ENCODE measurements around the gene CEP128.

DNA sequence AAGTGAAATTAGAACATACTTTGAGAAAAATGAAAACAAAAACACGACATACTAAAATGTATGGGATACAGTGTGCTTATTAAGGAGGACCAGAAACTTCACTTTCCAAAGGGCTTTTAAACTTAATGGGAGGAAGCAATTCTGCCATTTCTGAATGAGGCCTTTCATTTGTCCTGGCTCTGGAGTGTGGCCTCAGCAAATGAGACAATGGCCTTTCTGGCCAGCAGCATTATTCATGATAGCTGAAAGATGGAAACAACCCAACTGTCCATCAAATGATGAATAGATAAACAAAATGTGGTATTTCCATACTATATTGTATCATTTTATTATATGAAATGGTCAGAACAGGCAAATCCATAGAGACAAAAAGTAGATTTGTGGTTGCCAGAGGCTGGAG is 338.6 kb downstream of the CEP128 start:
- TF ChIP-seq, protein P1, sequence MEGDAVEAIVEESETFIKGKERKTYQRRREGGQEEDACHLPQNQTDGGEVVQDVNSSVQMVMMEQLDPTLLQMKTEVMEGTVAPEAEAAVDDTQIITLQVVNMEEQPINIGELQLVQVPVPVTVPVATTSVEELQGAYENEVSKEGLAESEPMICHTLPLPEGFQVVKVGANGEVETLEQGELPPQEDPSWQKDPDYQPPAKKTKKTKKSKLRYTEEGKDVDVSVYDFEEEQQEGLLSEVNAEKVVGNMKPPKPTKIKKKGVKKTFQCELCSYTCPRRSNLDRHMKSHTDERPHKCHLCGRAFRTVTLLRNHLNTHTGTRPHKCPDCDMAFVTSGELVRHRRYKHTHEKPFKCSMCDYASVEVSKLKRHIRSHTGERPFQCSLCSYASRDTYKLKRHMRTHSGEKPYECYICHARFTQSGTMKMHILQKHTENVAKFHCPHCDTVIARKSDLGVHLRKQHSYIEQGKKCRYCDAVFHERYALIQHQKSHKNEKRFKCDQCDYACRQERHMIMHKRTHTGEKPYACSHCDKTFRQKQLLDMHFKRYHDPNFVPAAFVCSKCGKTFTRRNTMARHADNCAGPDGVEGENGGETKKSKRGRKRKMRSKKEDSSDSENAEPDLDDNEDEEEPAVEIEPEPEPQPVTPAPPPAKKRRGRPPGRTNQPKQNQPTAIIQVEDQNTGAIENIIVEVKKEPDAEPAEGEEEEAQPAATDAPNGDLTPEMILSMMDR (conservative IDR thresholded peaks at IDR 0.05; ENCODE audit: low read depth in 2 of 2) = no peak
- no peak for TF ChIP-seq EZH2 (IDR thresholded peaks at IDR 0.05; ENCODE audit: low read depth, unreplicated experiment)
- no peak for TF ChIP-seq POLR2AphosphoS5 (IDR thresholded peaks at IDR 0.05; ENCODE audit: low read depth)
- TF ChIP-seq CREB1 (CRISPR knock-in tag; IDR thresholded peaks at IDR 0.05; ENCODE audit: low read depth) = no peak
